LNCaP clone FGC (cell line): ENCODE results near the gene MATN3.

Experiments
- DNase-seq: peaks from one replicate; pipeline ENCODE4 v3.0.0-alpha.2; 2011; ENCODE audit warnings: low read depth
- H3K4me3 ChIP-seq: 2 replicates; pipeline ENCODE4 v1.5.1; 2011; ENCODE audit warnings: mild to moderate bottlenecking, low read depth, low read length, control low read depth
- CTCF ChIP-seq: IDR thresholded peaks from 2 replicates; pipeline ENCODE4 v1.5.1; 2012; ENCODE audit warnings: mild to moderate bottlenecking; ENCODE audit not compliant: control insufficient read depth, insufficient read depth; ENCODE audit errors: extremely low read depth

Gene MATN3

DNA sequence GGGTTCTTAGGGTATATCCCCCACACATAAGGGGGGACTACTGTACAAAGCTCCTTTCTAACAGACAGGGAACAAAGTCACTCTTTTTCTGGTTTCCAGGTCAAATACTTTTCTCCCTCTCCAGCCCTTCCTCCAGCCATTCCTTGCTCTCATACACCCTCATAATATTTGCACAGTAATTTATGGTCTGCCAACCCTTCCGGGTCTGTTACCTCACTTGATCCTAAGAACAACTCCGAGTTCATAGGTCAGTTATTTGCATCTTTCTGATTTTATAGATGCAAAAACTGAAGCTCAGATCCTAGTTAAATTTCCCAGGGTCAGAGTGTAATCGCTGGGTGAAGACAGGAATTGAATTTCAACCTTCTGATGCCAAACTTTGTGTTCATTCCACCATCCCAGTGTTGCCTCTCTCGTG is 14.8 kb upstream of the MATN3 start:
- peak overlapping the region; percentile 23; the same call in 1 of the 2 replicates for H3K4me3 ChIP-seq
- peak; percentile 76 for DNase-seq
- TF ChIP-seq CTCF = no peak

DNA sequence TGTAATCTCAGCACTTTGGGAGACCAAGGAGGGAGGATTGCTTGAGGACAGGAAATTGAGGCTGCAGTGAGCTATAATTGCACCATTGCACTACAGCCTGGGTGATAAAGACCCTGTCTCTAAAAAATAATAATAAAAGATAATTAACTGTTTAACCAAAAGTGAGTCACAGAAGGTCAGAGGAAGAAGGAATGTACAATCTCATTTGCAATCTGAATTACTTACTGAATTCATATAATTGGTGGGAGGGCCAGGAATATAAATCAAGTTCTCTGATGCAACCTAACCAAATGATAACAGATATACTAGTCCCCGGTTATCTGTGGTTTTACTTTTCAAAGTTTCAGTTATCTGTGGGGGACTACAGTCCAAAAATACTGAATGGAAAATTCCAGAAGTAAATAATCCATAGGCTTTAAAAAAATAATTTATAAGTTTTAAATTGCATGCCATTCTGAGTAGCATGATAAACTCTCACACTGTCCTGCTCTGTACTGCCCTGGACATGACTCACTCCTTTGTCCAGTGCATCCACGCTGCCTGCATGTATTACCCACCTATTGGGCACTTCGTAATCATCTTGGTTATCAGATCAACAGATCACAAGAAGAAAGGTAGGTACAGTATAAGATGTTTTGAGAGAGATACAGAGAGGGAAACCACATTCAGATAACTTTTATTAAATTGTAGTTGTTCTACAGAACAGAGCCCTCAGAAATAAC is 12.8 kb upstream of the MATN3 start:
- DNase-seq = no peak

GRCh38 chr2:20023688-20024087 is 11.2 kb upstream of the MATN3 start:
- DNase-seq = no peak
- H3K4me3 ChIP-seq = no peak overlapping the region

More for the DNA sequence above, 12.8 kb upstream of the MATN3 start:
- no peak overlapping the region for H3K4me3 ChIP-seq
- no peak for TF ChIP-seq CTCF

GRCh38 chr2:20021405-20022009 is 9.0 kb upstream of the MATN3 start:
- no peak for DNase-seq
- no peak for TF ChIP-seq CTCF

More at GRCh38 chr2:20023688-20024087, 11.2 kb upstream of the MATN3 start:
- TF ChIP-seq CTCF = no peak

DNA sequence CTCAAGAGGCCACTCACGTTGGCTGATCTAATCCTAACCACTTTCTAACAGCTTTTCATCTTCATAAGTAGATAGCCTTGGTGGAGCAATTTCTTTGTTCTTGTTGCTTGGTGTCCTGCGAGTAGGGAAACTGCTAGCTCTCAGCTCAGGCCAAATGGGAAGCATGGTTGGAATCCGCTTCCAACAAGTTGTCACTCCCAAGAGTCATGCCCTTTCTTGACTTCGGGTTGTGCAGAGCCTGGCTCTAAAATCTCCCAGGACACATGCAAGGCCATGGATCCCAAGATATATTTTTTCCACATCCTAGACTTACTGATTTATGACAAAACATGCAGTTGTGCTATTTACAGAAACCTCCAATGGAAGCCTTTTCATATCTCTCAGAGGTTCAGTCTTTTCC is 7.3 kb upstream of the MATN3 start:
- H3K4me3 ChIP-seq = no peak overlapping the region
- no peak for DNase-seq

More at GRCh38 chr2:20021405-20022009, 9.0 kb upstream of the MATN3 start:
- H3K4me3 ChIP-seq = no peak overlapping the region

GRCh38 chr2:20018601-20019152 is 6.2 kb upstream of the MATN3 start:
- no peak for TF ChIP-seq CTCF

More for the DNA sequence above, 7.3 kb upstream of the MATN3 start:
- no peak for TF ChIP-seq CTCF

More at GRCh38 chr2:20018601-20019152, 6.2 kb upstream of the MATN3 start:
- DNase-seq = no peak
- no peak overlapping the region for H3K4me3 ChIP-seq
